CD4-positive, alpha-beta T cell (primary cell): ENCODE data around the gene CSRP2. TPM values are rescaled to one million over a fixed set of nuclear protein-coding genes. Genes with fewer than 3 reads are reported as not detected.

Experiments used
- ATAC-seq: fragments of 200-7000 bp; cut with Tn5 transposase; one replicate; pipeline ENCODE4 v1.10.0; 2022; ENCODE audit warnings: mild to moderate bottlenecking; ENCODE audit not compliant: poor library complexity
- CTCF ChIA-PET: fragments of 350-600 bp; sonication (Branson Sonifier 250); formaldehyde crosslinking; loops from one replicate; lab custom pipeline; 2021; ENCODE audit warnings: antibody characterized with exemption, inconsistent platforms; lab: Charles Lee
- POLR2A ChIA-PET: fragments of 350-600 bp; sonication (Branson Sonifier 250); formaldehyde crosslinking; loops from one replicate; lab custom pipeline; 2021; ENCODE audit warnings: antibody characterized with exemption, inconsistent platforms; lab: Charles Lee
- DNase-seq, 14 experiments: peaks; one replicate each; pipeline ENCODE4 v3.0.0-alpha.2; 2013 to 2020; ENCODE audit warnings: mixed read lengths in 2 of 14
- H3K27ac ChIP-seq, 2 donors: one replicate each; pipeline versions ENCODE4 v1.5.1 to v1.7.0; 2013; ENCODE audit warnings: low read length in 2 of 2, low read depth in 1 of 2, mild to moderate bottlenecking in 1 of 2
- H3K27me3 ChIP-seq, 2 experiments: 1 replicate in 1 of 2; 2 replicates in 1 of 2; pipeline versions ENCODE4 v1.6.1 to v1.7.0; 2013; ENCODE audit warnings: low read length in 2 of 2, control low read depth in 1 of 2, mild to moderate bottlenecking in 1 of 2, moderate library complexity in 1 of 2; ENCODE audit not compliant: insufficient read depth in 2 of 2, control insufficient read depth in 1 of 2
- H3K36me3 ChIP-seq: one replicate; pipeline ENCODE4 v1.6.1; 2013; ENCODE audit warnings: low read length, control low read depth; ENCODE audit not compliant: insufficient read depth
- H3K4me1 ChIP-seq: one replicate; pipeline ENCODE4 v1.6.1; 2013; ENCODE audit warnings: low read length, control low read depth; ENCODE audit not compliant: insufficient read depth
- H3K4me3 ChIP-seq: one replicate; pipeline ENCODE4 v1.5.1; 2013; ENCODE audit warnings: mild to moderate bottlenecking, low read length, moderate library complexity
- H3K9me3 ChIP-seq, 2 experiments: 1 replicate in 1 of 2; 2 replicates in 1 of 2; pipeline versions ENCODE4 v1.6.1 to v1.7.0; 2013; ENCODE audit warnings: low read length in 2 of 2, mild to moderate bottlenecking in 2 of 2, control low read depth in 1 of 2, moderate library complexity in 1 of 2; ENCODE audit not compliant: control insufficient read depth in 1 of 2, insufficient read depth in 1 of 2
- H3K27ac Mint-ChIP-seq: one replicate; pipeline ENCODE4 v1.8.0; 2020; ENCODE audit warnings: mixed read lengths
- H3K27me3 Mint-ChIP-seq: one replicate; pipeline ENCODE4 v1.8.0; 2021; ENCODE audit warnings: mixed read lengths
- H3K36me3 Mint-ChIP-seq: one replicate; pipeline ENCODE4 v1.8.0; 2021; ENCODE audit warnings: low read depth, mixed read lengths
- H3K4me1 Mint-ChIP-seq: one replicate; pipeline ENCODE4 v1.8.0; 2021; ENCODE audit warnings: low read depth, mixed read lengths
- H3K4me3 Mint-ChIP-seq: one replicate; pipeline ENCODE4 v1.8.0; 2020; ENCODE audit warnings: mild to moderate bottlenecking, mixed read lengths
- H3K9me3 Mint-ChIP-seq: one replicate; pipeline ENCODE4 v1.8.0; 2020; ENCODE audit warnings: mixed read lengths
- CTCF ChIP-seq: fragments of 200-600 bp; IDR thresholded peaks from one replicate; pipeline ENCODE4 v1.8.0; 2022; ENCODE audit warnings: antibody characterized with exemption, mild to moderate bottlenecking
- intact Hi-C, 2 experiments: fragments of 100-400 bp; cut with DNase I in 1 of 2; cut with micrococcal nuclease in 1 of 2; formaldehyde crosslinking; loops; one replicate each; pipeline versions ENCODE4 v1.15.1 to v1.9.0; 2023 to 2025; cut with DNase I, micrococcal nuclease
- total RNA-seq, 174 experiments: library from RNA in 2 of 174; stranded (reverse) in 2 of 174; gene quantifications; one replicate each; pipeline ENCODE4 v1.2.3 and lab custom pipeline; 2021 to 2026

CSRP2 gene
- total RNA-seq, 2 experiments from 2014 or later, result not detected

DNA sequence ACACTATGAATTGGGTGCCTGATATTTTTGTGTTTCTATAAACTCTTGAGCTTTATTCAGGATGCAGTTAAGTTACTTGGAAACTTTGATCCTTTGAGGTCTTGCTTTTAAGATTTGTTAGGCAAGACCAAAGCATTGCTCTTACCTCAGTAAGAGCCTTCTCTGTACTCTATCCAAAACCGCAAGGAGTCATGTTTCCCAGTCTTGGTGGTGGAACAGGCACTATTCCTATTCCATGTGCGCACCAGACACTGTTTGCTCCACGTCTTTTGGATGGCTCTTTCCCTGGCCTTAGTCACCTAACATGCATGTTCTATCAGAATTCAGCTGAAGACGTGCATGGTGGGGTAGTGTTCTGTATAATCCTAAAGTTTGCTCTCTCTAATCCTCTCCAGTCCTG lies 23.5 kb downstream of the CSRP2 start:
- CTCF ChIA-PET, result no interaction called here
- no peak for TF ChIP-seq CTCF
- Mint-ChIP-seq H3K36me3 (peaks cover 65% of the 10 kb centered on the region), H3K4me3 (no peak overlapping the region), H3K27ac (no peak overlapping the region), H3K9me3 (no peaks in the 10 kb centered on the region), H3K27me3 (no peaks in the 10 kb centered on the region), H3K4me1 (no peaks in the 10 kb centered on the region)
- H3K4me3 ChIP-seq, result no peak overlapping the region
- no peaks in the 10 kb centered on the region for H3K9me3 ChIP-seq
- H3K36me3 ChIP-seq, result peaks cover 14% of the 10 kb centered on the region
- H3K27me3 ChIP-seq, result no peaks in the 10 kb centered on the region
- intact Hi-C loops, result no loop called here
- H3K4me1 ChIP-seq, result no peaks in the 10 kb centered on the region
- no peak for ATAC-seq
- no peak for DNase-seq
- no peak overlapping the region for H3K27ac ChIP-seq
- POLR2A ChIA-PET, result no interaction called here

DNA sequence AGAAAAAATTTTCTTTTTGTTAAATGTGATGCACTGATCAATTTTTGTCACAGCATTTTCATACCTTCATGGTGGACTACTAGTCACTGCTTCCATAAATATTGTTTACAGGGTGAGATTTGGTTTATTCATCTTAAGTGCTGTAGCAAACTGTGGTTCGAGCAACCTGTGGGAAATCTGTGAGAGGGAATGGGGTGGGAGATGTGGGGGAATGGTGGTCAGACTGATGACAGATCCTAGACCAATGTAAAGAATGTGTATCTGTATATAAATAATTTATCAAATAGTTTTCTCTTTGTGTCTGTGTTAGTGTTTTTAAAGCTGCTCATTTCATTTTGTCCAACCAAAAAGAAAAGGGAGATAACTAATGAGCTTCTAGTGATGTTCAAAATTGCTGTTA lies 26.7 kb downstream of the CSRP2 start:
- Histone ChIP-seq H3K27ac (no peak overlapping the region), H3K36me3 (peaks cover 32% of the 10 kb centered on the region), H3K27me3 (no peaks in the 10 kb centered on the region), H3K4me1 (no peaks in the 10 kb centered on the region), H3K4me3 (no peak overlapping the region), H3K9me3 (no peaks in the 10 kb centered on the region)
- Mint-ChIP-seq H3K9me3 (no peaks in the 10 kb centered on the region), H3K27ac (no peak overlapping the region), H3K4me3 (no peak overlapping the region), H3K4me1 (no peaks in the 10 kb centered on the region), H3K27me3 (no peaks in the 10 kb centered on the region), H3K36me3 (peaks cover 84% of the 10 kb centered on the region)
- ATAC-seq (no peak), DNase-seq (no peak)
- intact Hi-C loops, result no loop called here
- ChIA-PET CTCF (no interaction called here), POLR2A (no interaction called here)
- no peak for TF ChIP-seq CTCF

GRCh38 chr12:76848132-76848531 lies 30.7 kb downstream of the CSRP2 start:
- POLR2A ChIA-PET, result no interaction called here
- ATAC-seq (no peak), DNase-seq (no peak)
- Mint-ChIP-seq H3K9me3 (no peaks in the 10 kb centered on the region), H3K27me3 (no peaks in the 10 kb centered on the region), H3K4me3 (no peak overlapping the region), H3K27ac (no peak overlapping the region), H3K4me1 (no peaks in the 10 kb centered on the region), H3K36me3 (peaks cover 78% of the 10 kb centered on the region)
- Histone ChIP-seq H3K4me1 (no peaks in the 10 kb centered on the region), H3K9me3 (no peaks in the 10 kb centered on the region), H3K36me3 (peaks cover 53% of the 10 kb centered on the region), H3K27me3 (no peaks in the 10 kb centered on the region), H3K27ac (no peak overlapping the region), H3K4me3 (no peak overlapping the region)
- intact Hi-C loops, result no loop called here
- no peak for TF ChIP-seq CTCF
- CTCF ChIA-PET, result no interaction called here
